HG03045 (cell line): ENCODE data around the gene CTXND1.

Source experiments
- ATAC-seq: cut with Tn5 transposase; IDR thresholded peaks from one replicate; pipeline ENCODE4 v1.9.1; 2021; ENCODE audit warnings: mild to moderate bottlenecking, moderate library complexity; ENCODE audit not compliant: unreplicated experiment

The CTXND1 gene

DNA sequence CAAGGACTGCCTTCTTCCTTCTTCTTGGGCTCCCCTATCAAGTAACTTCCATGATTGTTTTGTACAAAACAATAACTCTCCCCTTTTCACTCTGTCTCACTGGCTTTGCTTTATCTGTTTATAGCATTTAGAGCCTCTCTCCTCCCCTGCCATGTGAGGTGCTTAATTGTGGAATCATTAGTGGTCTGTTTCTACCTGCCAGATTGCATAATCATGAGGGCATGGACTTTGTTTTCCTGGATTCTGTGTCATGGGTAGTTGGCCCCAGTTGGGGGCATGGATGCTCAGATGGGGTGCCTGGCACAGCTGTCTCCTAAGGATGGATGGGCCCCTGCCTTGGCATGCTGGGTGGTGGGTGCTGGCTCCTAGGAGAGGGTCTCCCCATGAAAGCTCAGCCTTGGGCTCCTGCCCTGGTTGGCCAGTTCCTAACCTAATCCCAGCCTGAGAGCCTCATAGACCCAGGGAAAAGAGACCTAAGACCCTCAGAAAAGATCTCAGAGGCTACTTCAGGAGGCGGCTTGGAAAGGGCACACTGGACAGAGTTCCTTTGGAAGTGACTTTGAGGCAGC, 8.0 kb upstream of the CTXND1 start:
- no peak for ATAC-seq

DNA sequence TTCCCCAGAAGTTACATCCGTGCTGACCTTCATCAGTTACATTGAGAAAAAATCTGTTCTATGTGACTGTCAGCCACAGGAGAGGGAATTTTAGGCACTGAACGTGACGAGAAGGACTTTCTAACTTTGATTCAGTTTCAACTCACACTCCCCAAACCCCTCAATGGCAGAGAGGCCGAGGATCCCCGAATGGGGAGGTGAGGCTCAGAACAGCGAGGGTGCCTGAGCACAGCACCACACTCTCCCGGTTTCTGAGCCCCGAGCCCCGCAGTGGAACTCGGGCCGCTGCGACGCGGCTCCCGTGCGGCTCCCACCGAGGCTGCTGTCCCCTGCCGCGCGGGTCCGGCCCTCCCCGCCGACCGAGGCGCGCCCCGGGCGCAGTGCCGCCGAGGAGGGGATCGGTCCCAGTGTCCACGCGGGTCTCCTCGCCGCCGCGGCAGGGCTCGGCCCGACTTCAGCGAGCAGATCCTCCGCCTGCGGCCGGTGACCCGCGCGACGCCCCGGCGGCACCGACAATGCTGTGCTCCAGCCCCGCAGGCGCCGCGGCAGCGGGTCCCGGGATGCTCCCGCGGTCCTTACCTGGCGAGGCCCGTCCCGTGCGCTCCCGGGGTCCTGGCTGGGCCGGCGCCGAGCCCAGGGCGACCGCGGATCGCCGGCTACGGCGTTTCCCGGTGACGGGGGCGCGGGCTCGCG, 439 bp downstream of the CTXND1 start:
- no peak for ATAC-seq

DNA sequence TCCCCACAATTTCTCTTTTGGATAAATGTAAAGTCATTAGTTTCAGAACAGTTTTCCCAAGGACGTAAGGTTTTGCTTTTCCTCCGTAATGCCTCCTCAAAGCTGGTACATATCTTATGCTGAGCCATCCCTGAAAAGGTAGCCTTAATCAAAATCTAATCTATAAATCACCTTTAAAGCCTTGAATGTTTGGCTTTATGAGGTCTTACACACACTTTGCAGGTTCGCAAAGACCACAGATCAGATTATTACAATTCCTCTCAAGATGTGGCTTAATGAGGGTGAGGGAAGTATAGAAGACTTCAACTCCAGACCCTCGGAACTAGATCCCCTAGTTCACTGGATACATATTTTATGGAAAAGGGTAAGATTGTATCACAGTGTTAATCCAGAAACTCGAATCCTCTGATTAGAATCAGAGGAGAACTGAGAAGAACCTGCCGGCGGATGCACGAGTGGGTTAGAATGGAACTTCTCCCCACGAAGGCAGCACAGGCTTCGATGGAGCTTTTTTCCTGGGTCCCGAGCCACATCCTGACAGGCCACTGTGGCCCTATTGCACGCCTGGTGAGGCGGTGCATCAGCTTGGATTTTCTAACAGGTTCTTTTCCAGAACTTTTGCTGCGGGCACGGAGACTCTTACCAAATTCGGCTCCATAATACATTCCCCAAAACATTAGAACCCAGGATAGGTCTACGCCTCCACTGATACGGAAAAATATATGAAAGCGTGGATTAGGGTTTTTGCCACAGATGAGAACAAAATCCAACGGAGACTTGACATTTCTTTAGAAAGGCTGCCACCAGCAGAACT, 1.2 kb downstream of the CTXND1 start:
- no peak for ATAC-seq

DNA sequence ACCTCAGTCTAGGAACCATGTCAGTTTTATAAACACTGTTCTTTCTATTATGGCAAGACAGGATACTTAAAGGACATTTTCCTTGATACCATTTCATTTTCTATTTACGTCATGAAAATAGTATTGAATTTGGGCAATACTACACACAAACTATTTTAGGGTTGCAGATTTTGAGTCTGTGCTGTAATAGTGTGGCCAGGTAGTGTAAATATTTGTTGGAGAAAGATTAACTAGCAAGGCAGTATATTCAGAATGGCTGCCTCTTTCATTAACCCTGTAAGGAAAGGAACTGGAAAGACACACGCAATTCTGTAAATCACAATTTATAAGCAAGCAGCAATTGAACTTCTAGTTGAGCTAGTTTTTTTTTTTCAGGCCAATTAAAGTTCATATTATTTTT, 2.0 kb downstream of the CTXND1 start:
- ATAC-seq = no peak

DNA sequence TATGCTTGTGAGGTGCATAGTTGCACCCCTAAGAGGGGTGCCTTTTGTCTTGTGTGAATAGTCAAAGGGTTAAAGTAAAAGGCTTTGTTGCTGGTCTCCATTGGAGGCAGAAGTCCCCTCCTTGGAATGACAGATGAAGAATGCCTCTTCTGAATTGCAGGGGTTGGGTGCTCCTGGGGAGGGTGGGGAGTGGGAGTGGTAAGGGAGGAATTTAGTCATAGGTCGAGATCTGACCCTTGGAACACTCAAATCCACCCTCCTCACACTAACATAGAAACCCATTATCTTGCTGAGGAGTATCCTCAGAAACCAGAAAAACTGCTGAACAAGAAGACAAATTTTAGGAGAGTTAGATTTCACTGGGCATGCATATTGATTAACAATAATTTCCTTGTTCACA, 4.7 kb downstream of the CTXND1 start:
- ATAC-seq = no peak

DNA sequence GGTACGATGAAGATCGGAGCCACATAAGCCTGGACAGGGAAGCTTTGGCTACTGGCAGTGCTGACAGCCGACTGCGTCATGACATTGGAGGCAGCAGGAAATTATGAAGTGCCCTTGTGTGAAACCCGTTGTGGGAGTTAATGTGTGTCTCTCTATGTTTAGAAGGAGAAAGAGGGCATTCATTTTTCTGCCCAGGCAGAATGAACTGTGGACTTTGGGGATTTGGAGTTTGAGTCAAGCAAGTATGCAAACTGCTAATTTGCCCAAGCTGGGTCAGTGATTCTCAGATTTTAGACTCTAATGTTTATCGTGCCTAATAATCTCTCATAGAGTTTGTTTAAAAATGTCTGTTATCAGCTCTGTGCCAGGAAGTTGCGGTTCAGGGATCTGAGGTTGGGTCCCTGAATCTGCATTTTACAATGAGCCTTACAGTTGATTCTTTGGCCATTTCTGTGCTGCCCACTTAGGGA, 5.6 kb downstream of the CTXND1 start:
- no peak for ATAC-seq

DNA sequence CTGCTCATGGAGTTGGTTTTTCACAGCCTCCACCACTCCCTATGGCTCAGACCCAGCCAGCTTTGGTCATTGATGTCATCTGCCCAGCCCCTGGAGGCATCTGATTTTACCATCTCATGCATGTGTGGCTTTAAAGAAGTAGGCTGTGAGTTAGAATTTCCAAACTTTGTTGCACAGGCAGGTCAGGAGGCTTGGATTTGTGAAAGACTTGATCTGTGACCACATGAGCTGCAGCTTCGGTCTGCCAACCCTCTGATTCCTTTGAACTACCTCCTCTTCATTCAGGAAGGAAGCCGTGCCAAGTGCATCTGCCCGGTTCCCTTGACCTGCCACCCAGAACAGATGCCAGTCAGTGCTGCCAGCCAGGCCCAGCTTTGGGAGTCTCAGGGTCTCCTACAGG, 9.2 kb downstream of the CTXND1 start:
- no peak for ATAC-seq

DNA sequence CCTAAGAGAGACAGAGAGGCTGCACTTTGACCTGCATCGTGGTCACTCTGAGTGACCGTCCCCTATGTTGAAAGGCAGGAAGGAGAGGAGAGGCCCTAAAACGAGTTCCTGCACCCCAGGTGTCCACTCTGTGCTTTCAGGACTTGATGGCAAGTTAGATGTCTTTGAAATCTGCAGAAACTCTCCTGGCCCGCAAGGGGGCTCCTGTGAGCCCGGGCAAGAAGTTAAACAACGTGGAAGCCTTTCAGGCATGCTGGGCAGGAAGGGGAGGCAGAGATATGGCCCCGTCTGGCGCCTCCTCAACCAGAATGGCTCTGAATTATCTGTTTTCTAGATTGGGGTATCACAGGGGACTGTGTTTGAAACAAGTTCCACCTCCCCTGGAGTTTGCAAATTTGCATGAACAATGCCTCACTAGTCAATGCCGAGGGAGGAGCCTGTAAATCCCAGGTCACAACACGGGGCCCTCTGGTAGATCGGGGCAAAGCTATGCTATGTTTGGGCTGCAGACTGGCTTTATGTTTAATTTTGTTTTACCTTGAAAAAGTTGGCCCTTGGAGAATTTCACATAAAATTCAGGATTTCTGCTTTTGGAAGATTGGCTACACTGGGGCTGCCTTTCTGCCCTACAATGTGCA, 9.8 kb downstream of the CTXND1 start:
- no peak for ATAC-seq

DNA sequence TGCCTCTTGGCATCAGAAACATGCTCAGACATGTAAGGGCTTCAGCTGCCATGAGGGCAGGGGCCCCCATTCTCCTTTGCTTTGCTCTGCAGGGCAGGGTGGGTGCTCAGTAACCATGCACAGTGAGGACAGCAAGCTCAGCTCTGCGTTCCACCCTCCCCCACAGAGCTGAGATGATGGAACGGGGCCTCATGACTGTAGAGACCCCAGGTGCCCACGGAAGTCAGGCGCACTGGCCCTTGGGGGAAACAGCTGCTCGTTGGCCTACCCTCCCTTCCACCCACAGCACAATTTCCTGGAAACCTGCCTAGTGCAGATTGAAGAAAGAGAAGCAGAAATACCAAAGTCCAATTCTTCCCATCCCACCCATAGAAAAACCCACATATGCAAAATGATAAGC, 10.5 kb downstream of the CTXND1 start:
- no peak for ATAC-seq

DNA sequence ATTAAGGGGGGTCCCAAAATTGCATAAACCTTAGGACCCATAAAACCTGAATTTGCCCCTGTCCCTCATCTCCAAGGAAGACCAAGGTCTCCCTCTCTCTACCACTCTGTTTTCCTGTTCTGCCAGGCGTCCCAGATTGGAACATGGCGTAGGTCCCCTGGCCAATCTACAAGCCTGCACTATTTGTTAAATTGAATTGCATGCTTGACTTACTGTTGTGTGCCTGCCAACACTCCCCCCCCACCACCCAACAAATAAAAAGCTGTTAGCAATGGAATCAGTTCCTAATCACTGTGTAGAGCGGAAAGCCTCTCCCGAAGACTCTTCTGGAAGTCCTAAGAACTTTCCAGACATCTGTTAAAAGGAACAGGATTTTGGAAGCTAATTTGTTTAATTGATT, 11.7 kb downstream of the CTXND1 start:
- ATAC-seq = no peak

DNA sequence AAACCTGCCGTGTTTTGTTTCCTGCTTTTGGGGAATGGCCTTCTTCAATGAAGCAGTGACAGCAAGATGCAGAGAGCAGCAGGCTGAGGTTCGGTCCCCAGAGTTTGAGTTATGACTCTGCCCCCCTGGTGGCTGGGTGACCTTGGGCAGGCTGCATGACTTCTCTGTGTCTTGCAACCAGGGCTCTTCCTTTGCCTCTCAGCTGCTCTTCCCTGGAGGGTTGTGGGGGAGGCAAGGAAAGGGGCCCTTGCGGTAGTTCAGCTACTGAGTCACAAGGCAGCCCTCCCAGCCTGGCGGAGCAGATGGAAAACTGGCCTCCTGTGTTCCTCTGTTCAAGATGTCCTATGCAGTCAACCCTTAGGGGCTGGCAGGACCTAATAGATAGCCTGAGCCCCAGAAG, 17.1 kb downstream of the CTXND1 start:
- no peak for ATAC-seq

DNA sequence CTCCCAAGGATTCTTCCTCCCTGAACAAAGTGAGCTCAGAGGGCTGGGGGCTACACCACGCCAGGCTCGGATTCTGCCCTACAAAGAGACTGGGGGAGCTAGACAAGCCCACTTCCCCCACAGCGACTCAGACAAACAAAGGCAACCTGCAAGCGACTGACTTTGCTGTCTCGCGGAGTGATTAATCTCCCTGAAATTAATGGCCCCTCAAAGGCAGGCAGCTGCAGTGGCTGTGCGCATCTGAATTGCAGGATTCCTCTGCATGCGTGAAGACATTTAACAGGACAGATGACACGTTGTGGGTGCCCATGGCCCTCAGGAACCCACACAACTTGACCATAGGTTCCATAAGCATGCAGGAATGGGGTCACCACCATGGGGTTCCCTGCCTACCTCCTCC, 18.4 kb downstream of the CTXND1 start:
- ATAC-seq = no peak

DNA sequence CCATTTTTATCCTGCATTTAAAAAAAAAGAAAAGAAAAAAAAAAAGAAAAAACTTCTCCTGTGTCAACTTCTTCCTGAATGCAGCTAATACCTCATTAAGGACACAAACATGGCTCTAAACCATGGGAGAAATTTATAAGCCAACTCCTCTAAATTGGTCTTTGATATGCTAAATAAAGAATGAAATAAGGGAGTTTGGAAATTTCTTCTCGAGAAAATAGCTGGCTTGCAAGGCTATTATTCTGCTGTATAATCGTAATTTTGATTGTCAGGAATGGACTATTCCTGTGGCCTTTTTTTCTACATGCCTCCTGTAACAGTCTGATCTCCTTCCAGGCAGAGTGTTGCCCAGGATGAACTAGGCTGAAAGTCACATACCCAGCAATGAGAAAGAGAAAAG, 20.6 kb downstream of the CTXND1 start:
- no peak for ATAC-seq

DNA sequence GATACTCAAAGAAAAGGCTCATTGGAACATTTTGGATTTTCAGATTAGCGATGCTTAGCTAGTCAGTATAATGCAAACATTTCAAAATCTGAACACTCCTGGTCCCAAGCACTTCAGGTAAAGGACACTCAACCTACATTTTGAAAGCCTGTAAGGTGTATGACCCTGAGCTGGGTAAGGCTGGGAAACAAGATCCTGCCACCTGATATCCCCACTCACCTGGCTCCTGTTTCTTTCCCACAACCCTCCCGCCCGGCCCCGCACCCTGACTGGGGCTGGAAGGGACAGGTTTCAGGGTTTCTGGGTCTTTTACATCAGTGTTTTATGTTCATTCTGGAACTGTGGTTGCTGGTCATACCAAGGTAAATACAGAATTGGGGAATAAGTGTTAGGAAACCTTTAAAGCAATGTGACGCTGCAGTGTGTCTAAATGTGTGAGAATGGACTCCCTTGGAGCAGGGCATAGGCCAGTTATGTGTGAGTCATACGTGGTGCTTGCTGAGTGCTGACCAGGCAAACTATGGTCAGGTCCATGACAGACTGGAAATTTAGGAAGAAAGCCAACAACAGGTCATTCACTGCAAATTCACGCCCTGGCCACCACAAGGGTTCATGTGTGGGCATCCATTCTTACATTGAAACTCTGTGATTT, 22.9 kb downstream of the CTXND1 start:
- ATAC-seq = no peak

DNA sequence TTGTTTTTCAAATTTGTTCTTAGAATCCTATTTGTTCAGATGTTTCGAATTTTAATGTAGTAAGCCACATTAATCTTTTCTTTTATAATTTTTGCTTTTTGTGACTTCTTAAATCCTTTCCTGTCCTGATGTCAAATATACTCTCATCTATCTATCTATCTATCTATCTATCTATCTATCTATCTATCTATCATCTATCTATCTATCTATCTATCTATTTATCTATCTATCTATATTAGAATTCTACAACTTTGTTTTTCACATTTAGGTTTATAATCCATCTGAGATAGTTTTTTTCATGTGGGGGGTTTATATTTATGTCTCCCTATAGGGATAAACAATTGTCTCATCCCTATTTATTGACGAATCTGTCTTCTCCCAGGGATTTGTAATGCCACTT, 32.1 kb downstream of the CTXND1 start:
- ATAC-seq = no peak

DNA sequence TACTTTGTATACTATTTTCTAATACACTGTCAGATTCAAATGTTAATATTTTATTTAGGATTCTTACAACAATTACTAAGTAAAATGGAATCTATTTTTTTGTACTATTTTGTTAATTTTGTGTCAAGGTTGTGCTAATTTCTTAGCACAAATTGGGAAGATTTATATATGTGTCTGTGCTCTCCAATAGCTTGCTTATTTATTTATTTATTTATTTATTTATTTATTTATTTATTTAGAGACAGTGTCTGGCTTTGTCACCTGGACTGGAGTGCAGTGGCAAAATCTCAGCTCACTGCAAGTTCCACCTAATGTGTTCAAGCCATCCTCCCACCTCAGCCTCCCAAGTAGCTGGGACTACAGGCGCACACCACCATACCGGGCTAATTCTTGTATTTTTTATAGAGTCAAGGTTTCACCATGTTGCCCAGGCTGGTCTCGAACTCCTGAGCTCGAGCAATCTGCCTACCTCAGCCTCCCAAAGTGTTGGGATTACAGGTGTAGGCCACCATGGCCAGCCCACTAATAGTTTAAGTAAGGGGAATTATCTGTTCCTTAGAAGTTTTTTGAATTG, 34.6 kb downstream of the CTXND1 start:
- no peak for ATAC-seq

DNA sequence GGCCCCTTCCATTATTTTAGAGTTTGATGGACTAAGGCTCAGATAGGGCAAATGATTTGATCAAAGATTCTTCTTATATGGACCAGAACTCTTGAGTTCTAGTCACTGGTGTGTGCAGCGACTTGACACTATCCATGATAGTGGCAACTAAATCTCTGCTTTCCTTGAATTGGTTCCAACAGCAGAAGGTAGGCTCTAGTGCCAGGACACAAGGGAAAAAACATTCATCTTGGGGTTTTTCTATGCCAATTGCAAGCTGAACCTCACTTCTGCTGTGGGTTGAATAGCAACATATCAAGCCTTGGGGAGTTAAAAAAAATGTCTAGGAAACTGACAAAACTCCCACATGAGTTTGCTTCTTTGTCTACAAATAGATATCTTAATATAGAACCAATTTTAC, 35.1 kb downstream of the CTXND1 start:
- no peak for ATAC-seq

DNA sequence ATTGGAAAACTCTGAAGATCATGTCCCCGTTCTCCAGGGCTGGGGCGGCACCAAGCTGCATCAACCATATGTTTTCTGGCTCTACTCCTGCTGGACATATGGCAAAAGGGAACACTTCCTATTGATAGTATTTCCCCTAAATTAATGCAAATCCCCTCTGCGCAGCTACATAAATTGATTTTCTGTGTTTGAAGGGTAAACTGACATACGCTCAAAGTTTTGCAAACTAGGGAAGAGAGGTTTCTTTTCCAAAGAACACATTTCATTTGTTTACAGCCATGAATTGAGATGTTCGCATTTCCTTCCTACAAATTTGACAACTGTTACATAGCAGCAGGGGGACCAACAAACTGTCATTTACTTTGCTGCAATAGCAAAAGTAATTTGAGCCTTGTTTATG, 35.9 kb downstream of the CTXND1 start:
- no peak for ATAC-seq

DNA sequence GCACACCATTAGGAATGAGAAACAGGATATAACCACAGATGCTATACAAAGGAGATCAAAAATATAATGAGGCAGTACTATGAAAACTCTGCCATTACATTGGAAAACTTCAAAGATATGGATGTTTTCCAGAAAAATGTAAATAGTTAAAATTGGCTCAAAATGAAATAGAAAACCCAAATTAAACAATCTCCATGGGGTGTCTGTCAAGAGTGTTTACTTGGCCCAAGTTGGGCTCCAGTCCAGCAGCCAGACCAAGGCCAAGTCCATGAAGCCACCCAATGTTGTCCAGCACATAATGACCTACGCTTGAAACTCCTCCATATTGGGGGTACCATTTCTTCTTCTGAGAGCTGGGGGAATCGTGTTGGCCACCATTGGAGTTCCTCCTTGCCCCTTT, 37.1 kb downstream of the CTXND1 start:
- ATAC-seq = no peak

DNA sequence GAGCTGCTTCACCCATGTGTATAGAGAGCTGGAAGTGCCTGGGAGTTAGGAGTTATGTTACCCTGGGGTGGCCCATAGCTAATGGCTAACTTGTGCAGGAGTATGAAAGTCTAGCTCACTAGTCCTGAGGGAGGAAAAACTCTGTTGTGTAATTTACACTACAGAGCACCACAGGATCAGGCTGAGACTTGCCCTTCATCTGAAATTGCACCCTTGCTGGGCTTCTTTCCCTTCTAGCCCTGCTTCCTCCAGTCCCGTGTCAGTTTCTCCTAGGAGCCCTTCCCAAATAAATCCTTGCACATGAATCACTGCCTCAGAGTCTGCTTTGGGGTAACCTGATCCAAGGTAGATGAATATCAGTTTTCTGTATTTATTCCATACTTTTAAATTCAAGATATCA, 40.0 kb downstream of the CTXND1 start:
- no peak for ATAC-seq
